AG09309 (cell line): ENCODE results near the gene PLCH1.
A peak's percentile ranks its signal among the peaks of the same experiment; 100 is the strongest.
"Not testable (repeated sequence)": the region's sequence is repeated elsewhere in the genome, so short reads cannot be mapped to it uniquely, and the experiment has no call there.

ENCODE experiments used
- DNase-seq: peaks from one replicate; pipeline ENCODE4 v3.0.0-alpha.2; 2010; ENCODE audit warnings: low read depth
- H3K4me3 ChIP-seq: 2 replicates; pipeline ENCODE4 v1.5.1; 2011; ENCODE audit warnings: mild to moderate bottlenecking, low read depth, low read length, moderate library complexity; ENCODE audit not compliant: control insufficient read depth
- TF ChIP-seq, protein P1 (sequence below): IDR thresholded peaks from 2 replicates; pipeline ENCODE4 v1.5.1; 2011; ENCODE audit warnings: mild to moderate bottlenecking, low read depth, low read length, inconsistent platforms; ENCODE audit not compliant: insufficient read depth, control insufficient read depth; ENCODE audit errors: missing control alignments

PLCH1 gene

GRCh38 chr3:155398046-155398445 is 346.8 kb downstream of the PLCH1 start:
- DNase-seq: no peak
- TF ChIP-seq, protein P1, sequence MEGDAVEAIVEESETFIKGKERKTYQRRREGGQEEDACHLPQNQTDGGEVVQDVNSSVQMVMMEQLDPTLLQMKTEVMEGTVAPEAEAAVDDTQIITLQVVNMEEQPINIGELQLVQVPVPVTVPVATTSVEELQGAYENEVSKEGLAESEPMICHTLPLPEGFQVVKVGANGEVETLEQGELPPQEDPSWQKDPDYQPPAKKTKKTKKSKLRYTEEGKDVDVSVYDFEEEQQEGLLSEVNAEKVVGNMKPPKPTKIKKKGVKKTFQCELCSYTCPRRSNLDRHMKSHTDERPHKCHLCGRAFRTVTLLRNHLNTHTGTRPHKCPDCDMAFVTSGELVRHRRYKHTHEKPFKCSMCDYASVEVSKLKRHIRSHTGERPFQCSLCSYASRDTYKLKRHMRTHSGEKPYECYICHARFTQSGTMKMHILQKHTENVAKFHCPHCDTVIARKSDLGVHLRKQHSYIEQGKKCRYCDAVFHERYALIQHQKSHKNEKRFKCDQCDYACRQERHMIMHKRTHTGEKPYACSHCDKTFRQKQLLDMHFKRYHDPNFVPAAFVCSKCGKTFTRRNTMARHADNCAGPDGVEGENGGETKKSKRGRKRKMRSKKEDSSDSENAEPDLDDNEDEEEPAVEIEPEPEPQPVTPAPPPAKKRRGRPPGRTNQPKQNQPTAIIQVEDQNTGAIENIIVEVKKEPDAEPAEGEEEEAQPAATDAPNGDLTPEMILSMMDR: no peak
- no peak overlapping the region for H3K4me3 ChIP-seq

GRCh38 chr3:155394896-155395295 is 350.0 kb downstream of the PLCH1 start:
- DNase-seq, H3K4me3 ChIP-seq: not testable (repeated sequence)

GRCh38 chr3:155394240-155394639 is 350.6 kb downstream of the PLCH1 start:
- no peak overlapping the region for H3K4me3 ChIP-seq
- TF ChIP-seq, protein P1: no peak
- no peak for DNase-seq

DNA sequence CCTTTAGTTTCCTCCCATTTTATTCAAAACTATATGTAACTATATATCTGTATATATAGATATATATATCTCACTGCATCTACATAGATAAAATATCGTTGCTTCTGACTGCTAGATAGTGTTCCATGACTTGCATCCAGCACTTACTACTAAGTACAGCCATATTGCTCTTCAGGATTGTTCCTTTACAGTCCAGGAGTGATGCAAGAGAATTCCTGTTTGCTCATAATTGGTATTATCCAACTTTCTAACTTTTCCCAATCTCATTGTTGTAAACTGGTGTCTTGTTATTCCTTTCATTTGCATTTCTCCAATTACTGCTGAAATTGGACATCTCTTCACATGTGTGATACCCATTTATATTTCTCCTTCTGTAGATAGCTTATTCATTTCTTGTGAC is 351.6 kb downstream of the PLCH1 start:
- no peak for DNase-seq

GRCh38 chr3:155392138-155392537 is 352.7 kb downstream of the PLCH1 start:
- DNase-seq: no peak
- H3K4me3 ChIP-seq: no peak overlapping the region
- TF ChIP-seq, protein P1: no peak

More for the DNA sequence above, 351.6 kb downstream of the PLCH1 start:
- TF ChIP-seq, protein P1: no peak
- no peak overlapping the region for H3K4me3 ChIP-seq

- TF ChIP-seq, protein P1: no peak
- peak; percentile 91 for DNase-seq
- H3K4me3 ChIP-seq: no peak overlapping the region
Measured at GRCh38 chr3:155391551-155391958, 353.3 kb downstream of the PLCH1 start.

DNA sequence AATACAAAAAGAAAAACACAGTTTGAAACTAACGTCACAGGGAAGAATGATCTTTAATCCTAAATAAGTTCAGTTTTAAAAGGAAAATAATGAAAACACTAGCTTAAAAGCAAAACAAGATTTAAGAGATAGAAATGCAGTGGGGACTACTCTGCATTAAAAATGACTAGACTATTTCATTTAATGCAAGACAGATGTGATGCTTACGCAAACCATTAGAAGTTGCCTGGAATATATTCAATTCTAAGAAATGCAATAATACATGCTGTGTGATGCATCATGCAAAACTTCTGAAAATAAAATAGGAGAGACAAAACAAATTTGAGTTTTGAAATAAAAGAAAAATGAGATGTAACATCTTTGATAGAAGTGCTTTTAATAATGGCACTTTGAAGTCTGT is 353.8 kb downstream of the PLCH1 start:
- TF ChIP-seq, protein P1: no peak
- peak; percentile 84 for DNase-seq
- no peak overlapping the region for H3K4me3 ChIP-seq
